ENCODE results near the gene DUSP10. TPM values are rescaled to one million over a fixed set of nuclear protein-coding genes. Genes with fewer than 3 reads are reported as not detected.
A peak's percentile ranks its signal among the peaks of the same experiment; 100 is the strongest.

The DUSP10 gene
- total RNA-seq (2014; rRNA removed; shearing (Covaris generic)) (2.0 and 4.4 TPM in 2 replicates), total RNA-seq (2022) (2.6 and 3.7 TPM in 2 replicates), Bru-seq, nascent RNA (percentile 54 among the genes with signal in this experiment), BruChase-seq, experiment 1, labeled RNA remaining after a 6-hour chase (percentile 36 among the genes with signal in this experiment), BruChase-seq, experiment 2, labeled RNA remaining after a 2-hour chase (percentile 40 among the genes with signal in this experiment)
- long read RNA-seq, partial matches to known transcripts: 1 of 5 reads
- long read RNA-seq, other reads (novel, unspliced or antisense): 0 of 5 reads

DNA sequence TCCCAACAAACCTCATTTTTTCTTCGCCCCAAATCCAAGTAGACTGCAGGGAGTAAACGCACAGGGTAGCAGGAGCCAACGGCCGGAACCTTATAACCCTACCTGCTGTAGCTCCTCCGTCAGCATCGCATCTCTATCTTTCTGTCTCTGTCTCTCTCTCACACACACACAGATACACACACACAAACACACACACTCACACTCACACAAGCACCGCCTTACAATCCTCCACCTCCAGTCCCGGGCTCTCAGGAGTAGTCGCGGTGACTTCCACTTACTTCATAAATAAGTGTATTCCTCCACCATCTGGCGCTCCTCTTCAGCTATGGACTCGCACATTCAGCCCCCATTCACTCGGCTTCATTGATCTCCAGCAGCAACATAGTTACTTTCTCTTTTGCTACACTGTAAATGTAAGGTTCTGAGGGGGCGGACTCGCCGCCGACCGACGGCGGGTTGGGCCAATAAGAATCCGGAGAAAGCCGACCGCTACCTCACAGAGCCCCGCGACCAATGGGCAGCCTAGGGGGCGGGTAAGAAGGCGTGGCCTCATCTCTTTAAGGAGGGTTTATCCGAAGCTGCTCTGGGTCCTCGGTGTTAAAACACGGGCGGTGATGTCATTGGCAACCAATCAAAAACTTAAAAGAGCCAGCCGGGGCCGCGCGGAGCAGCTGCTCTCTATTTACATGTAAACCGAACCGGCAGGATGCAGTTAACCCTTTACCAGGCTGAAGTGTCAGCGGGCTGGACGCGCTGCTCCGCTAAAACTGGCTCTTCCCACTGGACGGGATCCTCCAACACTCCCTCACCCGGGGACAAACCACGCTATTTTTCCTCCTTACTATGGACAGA lies at the start of gene DUSP10:
DUSP10 (minus strand) TSS at position 387 of the 852 bp plus-strand sequence. CDS start 2,345 bp downstream, outside the sequence.
- Histone ChIP-seq H4K20me1 (ENCODE audit: insufficient read depth, low read length) (no peaks in the 10 kb centered on the region), H3K4me3 (ENCODE audit: low read depth, low read length, poor library complexity, severe bottlenecking) (peak within 1 kb of the TSS; percentile 71), H3K9me3 (ENCODE audit: low read length) (no peaks in the 10 kb centered on the region), H3K4me2 (ENCODE audit: low read length) (peak within 1 kb of the TSS; percentile 96), H2AFZ (ENCODE audit: low read length) (peak within 1 kb of the TSS; percentile 78), H3K27ac (ENCODE audit: low read depth, low read length, poor library complexity, severe bottlenecking) (peak within 1 kb of the TSS; percentile 67), H3K9me2 (ENCODE audit: insufficient read depth, low read length) (no peaks in the 10 kb centered on the region), H3K79me2 (ENCODE audit: insufficient read depth, low read depth, low read length) (no peaks in the 10 kb centered on the region), H3K36me3 (ENCODE audit: insufficient read depth, low read length) (no peaks in the 10 kb centered on the region), H3K4me1 (ENCODE audit: insufficient read depth, low read length, poor library complexity, severe bottlenecking) (peaks cover 17% of the 10 kb centered on the region)
- ChIA-PET CTCF (ENCODE audit: unreplicated experiment) (no interaction called here), POLR2A (interaction anchor here (0.5 to 1.6 kb wide), 11 partner anchors 8 to 1058 kb away, joined by 3 to 5 read pairs (median 3); no protein-coding TSS in a partner anchor)
- intact Hi-C loops (cut with micrococcal nuclease; ENCODE audit: unreplicated experiment): loop anchor here (5.0 kb wide), 1 partner anchor 970 kb away; the partner anchor contains the start of genes AIDA and BROX
- DNase-seq (ENCODE audit: low spot score): peak; percentile 98
- TF ChIP-seq CTCF (conservative IDR thresholded peaks at IDR 0.05; ENCODE audit: low read length) (no peak), EZH2phosphoT487 (IDR thresholded peaks at IDR 0.05; ENCODE audit: borderline replicate concordance, low read depth, low read length) (no peak)
- BruUV-seq (replicated peaks): TSS peak; percentile 66

DNA sequence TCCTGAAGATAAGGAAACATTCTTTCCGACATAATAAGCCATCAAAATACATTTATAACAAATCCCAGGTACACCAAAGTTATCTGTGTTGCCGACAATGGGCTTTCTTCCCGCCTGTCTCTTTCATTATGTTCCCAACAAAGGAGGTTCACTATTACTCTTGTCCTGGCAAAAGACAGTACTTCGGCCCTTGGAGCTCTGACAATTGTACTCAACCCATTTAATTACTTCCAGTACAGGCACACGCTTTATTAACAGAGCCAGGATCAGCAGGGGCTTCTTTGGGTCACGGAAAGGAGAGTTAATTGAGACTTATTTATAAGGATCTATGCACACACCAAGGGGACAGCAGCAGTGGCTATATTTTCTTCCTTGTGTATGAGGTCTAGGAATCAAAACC lies 46.6 kb upstream of the DUSP10 start:
- intact Hi-C loops (cut with micrococcal nuclease; ENCODE audit: unreplicated experiment): no loop called here
- Histone ChIP-seq H3K79me2 (ENCODE audit: insufficient read depth, low read depth, low read length) (no peaks in the 10 kb centered on the region), H4K20me1 (ENCODE audit: insufficient read depth, low read length) (no peaks in the 10 kb centered on the region), H3K4me2 (ENCODE audit: low read length) (no peak overlapping the region), H3K4me1 (ENCODE audit: insufficient read depth, low read length, poor library complexity, severe bottlenecking) (no peaks in the 10 kb centered on the region), H2AFZ (ENCODE audit: low read length) (no peak overlapping the region), H3K36me3 (ENCODE audit: insufficient read depth, low read length) (no peaks in the 10 kb centered on the region), H3K9me2 (ENCODE audit: insufficient read depth, low read length) (no peaks in the 10 kb centered on the region), H3K27ac (ENCODE audit: low read depth, low read length, poor library complexity, severe bottlenecking) (no peak overlapping the region), H3K9me3 (ENCODE audit: low read length) (no peaks in the 10 kb centered on the region), H3K4me3 (ENCODE audit: low read depth, low read length, poor library complexity, severe bottlenecking) (no peak overlapping the region)
- no TSS peak for BruUV-seq (replicated peaks)
- CTCF ChIA-PET (ENCODE audit: unreplicated experiment): no interaction called here
- no peak for DNase-seq (ENCODE audit: low spot score)
- TF ChIP-seq EZH2phosphoT487 (IDR thresholded peaks at IDR 0.05; ENCODE audit: borderline replicate concordance, low read depth, low read length) (no peak), CTCF (conservative IDR thresholded peaks at IDR 0.05; ENCODE audit: low read length) (no peak)
- POLR2A ChIA-PET: interaction anchor here (0.6 to 1.1 kb wide), 2 partner anchors 13 to 45 kb away, joined by 3 read pairs; no protein-coding TSS in a partner anchor

Measured in OCI-LY7 (cell line).